Measurements from ENCODE around the gene PNKP.

DNA sequence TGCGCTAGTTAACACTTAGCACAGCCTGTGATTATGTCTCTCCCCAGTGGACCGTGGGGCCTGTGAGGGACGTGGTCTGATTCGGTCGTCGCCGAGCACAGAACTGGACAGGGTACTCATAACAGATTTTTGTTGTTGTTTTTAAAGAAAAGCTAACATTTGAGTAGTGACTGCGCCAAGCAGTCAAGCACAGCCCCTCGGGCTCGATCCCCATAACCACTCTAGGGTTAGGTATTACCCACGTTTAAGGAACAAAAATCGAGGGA lies 17.2 kb downstream of the PNKP start:
- TF ChIP-seq CTCF (IDR thresholded peaks at IDR 0.05) (no peak), JUN (CRISPR knock-in tag; IDR thresholded peaks at IDR 0.05) (no peak), ETV6 (CRISPR knock-in tag; IDR thresholded peaks at IDR 0.05) (no peak), GABPB1 (CRISPR knock-in tag; IDR thresholded peaks at IDR 0.05) (no peak), CBFB (CRISPR knock-in tag; IDR thresholded peaks at IDR 0.05; ENCODE audit: low read depth) (no peak), NR1H2 (CRISPR knock-in tag; IDR thresholded peaks at IDR 0.05) (no peak), AR (CRISPR knock-in tag; IDR thresholded peaks at IDR 0.05) (no peak), MYBL2 (CRISPR knock-in tag; IDR thresholded peaks at IDR 0.05) (no peak)
- TF ChIP-seq, protein P1, sequence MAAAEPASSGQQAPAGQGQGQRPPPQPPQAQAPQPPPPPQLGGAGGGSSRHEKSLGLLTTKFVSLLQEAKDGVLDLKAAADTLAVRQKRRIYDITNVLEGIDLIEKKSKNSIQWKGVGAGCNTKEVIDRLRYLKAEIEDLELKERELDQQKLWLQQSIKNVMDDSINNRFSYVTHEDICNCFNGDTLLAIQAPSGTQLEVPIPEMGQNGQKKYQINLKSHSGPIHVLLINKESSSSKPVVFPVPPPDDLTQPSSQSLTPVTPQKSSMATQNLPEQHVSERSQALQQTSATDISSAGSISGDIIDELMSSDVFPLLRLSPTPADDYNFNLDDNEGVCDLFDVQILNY (CRISPR knock-in tag; IDR thresholded peaks at IDR 0.05): no peak
- TF ChIP-seq, protein P2, sequence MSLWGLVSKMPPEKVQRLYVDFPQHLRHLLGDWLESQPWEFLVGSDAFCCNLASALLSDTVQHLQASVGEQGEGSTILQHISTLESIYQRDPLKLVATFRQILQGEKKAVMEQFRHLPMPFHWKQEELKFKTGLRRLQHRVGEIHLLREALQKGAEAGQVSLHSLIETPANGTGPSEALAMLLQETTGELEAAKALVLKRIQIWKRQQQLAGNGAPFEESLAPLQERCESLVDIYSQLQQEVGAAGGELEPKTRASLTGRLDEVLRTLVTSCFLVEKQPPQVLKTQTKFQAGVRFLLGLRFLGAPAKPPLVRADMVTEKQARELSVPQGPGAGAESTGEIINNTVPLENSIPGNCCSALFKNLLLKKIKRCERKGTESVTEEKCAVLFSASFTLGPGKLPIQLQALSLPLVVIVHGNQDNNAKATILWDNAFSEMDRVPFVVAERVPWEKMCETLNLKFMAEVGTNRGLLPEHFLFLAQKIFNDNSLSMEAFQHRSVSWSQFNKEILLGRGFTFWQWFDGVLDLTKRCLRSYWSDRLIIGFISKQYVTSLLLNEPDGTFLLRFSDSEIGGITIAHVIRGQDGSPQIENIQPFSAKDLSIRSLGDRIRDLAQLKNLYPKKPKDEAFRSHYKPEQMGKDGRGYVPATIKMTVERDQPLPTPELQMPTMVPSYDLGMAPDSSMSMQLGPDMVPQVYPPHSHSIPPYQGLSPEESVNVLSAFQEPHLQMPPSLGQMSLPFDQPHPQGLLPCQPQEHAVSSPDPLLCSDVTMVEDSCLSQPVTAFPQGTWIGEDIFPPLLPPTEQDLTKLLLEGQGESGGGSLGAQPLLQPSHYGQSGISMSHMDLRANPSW (CRISPR knock-in tag; conservative IDR thresholded peaks at IDR 0.05; ENCODE audit: low read depth): no peak
